Measurements from ENCODE around the gene VBP1. TPM values are rescaled to one million over a fixed set of nuclear protein-coding genes. Genes with fewer than 3 reads are reported as not detected.

The VBP1 gene
- total RNA-seq, 1 experiment from 2014 or later: 126 TPM

- ChIA-PET POLR2A (no interaction called here), CTCF (no interaction called here)
- no peaks in the 10 kb centered on the region for H3K9me3 ChIP-seq (ENCODE audit: control insufficient read depth, insufficient read depth, low read depth, low read length)
- peaks cover 46% of the 10 kb centered on the region for H3K36me3 ChIP-seq (ENCODE audit: control insufficient read depth, insufficient read depth, low read length)
- no peak overlapping the region for H3K27ac ChIP-seq (ENCODE audit: low read length)
- no TSS peak for BruUV-seq (replicated peaks)
- no peaks in the 10 kb centered on the region for H3K4me1 ChIP-seq (ENCODE audit: control insufficient read depth, insufficient read depth, low read length)
- H3K27me3 ChIP-seq (ENCODE audit: control insufficient read depth, insufficient read depth, low read length): no peaks in the 10 kb centered on the region
- DNase-seq (ENCODE audit: low read depth, low spot score) (peak; percentile 12), ATAC-seq (peak; percentile 53; the same call in 1 of the 2 replicates)
- intact Hi-C loops (cut with micrococcal nuclease; ENCODE audit: unreplicated experiment) (no loop called here), in situ Hi-C loops (cut with HindIII; ENCODE audit: low pct_unique_long_range_greater_than_20kb, low sequenced_read_pairs) (no loop called here)
- H3K4me3 ChIP-seq (ENCODE audit: low read depth in 2 of 2, low read length in 2 of 2): no peak overlapping the region
- TF ChIP-seq POLR2AphosphoS5 (IDR thresholded peaks at IDR 0.05; ENCODE audit: low read depth, low read length) (no peak), CTCF (IDR thresholded peaks at IDR 0.05) (no peak), REST (IDR thresholded peaks at IDR 0.05; ENCODE audit: insufficient read depth in 1 of 2, low read depth in 2 of 2, low read length in 1 of 2) (no peak), SIN3A (IDR thresholded peaks at IDR 0.05; ENCODE audit: borderline replicate concordance, insufficient read depth, low read depth, low read length) (no peak), TCF7L2 (IDR thresholded peaks at IDR 0.05; ENCODE audit: low read depth, low read length) (no peak)
Measured at GRCh38 chrX:155235891-155236290, 19.6 kb downstream of the VBP1 start.

GRCh38 chrX:155237719-155238118, 21.5 kb downstream of the VBP1 start:
- no peaks in the 10 kb centered on the region for H3K4me1 ChIP-seq (ENCODE audit: control insufficient read depth, insufficient read depth, low read length)
- intact Hi-C loops (cut with micrococcal nuclease; ENCODE audit: unreplicated experiment) (no loop called here), in situ Hi-C loops (cut with HindIII; ENCODE audit: low pct_unique_long_range_greater_than_20kb, low sequenced_read_pairs) (no loop called here)
- H3K27me3 ChIP-seq (ENCODE audit: control insufficient read depth, insufficient read depth, low read length): no peaks in the 10 kb centered on the region
- peaks cover 40% of the 10 kb centered on the region for H3K36me3 ChIP-seq (ENCODE audit: control insufficient read depth, insufficient read depth, low read length)
- ChIA-PET POLR2A (no interaction called here), CTCF (no interaction called here)
- H3K9me3 ChIP-seq (ENCODE audit: control insufficient read depth, insufficient read depth, low read depth, low read length): no peaks in the 10 kb centered on the region
- H3K4me3 ChIP-seq (ENCODE audit: low read depth in 2 of 2, low read length in 2 of 2): no peak overlapping the region
- DNase-seq (ENCODE audit: low read depth, low spot score) (no peak), ATAC-seq (no peak)
- TF ChIP-seq POLR2AphosphoS5 (IDR thresholded peaks at IDR 0.05; ENCODE audit: low read depth, low read length) (no peak), TCF7L2 (IDR thresholded peaks at IDR 0.05; ENCODE audit: low read depth, low read length) (no peak), REST (IDR thresholded peaks at IDR 0.05; ENCODE audit: insufficient read depth in 1 of 2, low read depth in 2 of 2, low read length in 1 of 2) (no peak), SIN3A (IDR thresholded peaks at IDR 0.05; ENCODE audit: borderline replicate concordance, insufficient read depth, low read depth, low read length) (no peak), CTCF (IDR thresholded peaks at IDR 0.05) (no peak)
- no peak overlapping the region for H3K27ac ChIP-seq (ENCODE audit: low read length)
- no TSS peak for BruUV-seq (replicated peaks)

Measured in Panc1 (cell line).